ENCODE data around the gene ZSCAN5B.
"Not testable (repeated sequence)": the region's sequence is repeated elsewhere in the genome, so short reads cannot be mapped to it uniquely, and the experiment has no call there.

Gene ZSCAN5B

GRCh38 chr19:56193981-56194640 lies 3.5 kb downstream of the ZSCAN5B start:
- TF ChIP-seq, protein P1, sequence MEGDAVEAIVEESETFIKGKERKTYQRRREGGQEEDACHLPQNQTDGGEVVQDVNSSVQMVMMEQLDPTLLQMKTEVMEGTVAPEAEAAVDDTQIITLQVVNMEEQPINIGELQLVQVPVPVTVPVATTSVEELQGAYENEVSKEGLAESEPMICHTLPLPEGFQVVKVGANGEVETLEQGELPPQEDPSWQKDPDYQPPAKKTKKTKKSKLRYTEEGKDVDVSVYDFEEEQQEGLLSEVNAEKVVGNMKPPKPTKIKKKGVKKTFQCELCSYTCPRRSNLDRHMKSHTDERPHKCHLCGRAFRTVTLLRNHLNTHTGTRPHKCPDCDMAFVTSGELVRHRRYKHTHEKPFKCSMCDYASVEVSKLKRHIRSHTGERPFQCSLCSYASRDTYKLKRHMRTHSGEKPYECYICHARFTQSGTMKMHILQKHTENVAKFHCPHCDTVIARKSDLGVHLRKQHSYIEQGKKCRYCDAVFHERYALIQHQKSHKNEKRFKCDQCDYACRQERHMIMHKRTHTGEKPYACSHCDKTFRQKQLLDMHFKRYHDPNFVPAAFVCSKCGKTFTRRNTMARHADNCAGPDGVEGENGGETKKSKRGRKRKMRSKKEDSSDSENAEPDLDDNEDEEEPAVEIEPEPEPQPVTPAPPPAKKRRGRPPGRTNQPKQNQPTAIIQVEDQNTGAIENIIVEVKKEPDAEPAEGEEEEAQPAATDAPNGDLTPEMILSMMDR (IDR thresholded peaks at IDR 0.05; ENCODE audit: insufficient read depth, low read depth, low read length, missing control alignments) = no peak
- DNase-seq (ENCODE audit: low read depth) = no peak
- H3K4me3 ChIP-seq (ENCODE audit: low read depth, low read length) = no peak overlapping the region

DNA sequence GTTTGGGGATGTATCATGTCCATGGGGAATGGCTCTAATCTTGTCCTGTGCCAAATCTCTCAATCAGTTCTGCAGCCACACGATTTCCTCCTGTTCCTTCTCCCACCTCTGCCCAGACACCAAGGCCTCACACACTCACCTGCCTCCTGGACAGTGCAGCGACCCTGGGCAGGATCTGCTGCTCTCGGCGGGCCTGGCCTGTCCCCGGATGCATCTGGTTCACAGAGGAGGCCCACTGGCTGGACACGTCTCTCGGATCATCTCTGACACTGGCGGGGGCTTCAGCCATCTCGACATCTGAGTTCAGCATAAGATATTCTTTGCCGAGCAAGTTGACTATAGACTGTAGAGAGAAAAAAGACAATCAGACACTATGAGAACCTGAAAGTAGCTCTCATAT lies 5.9 kb downstream of the ZSCAN5B start:
- TF ChIP-seq, protein P1 (IDR thresholded peaks at IDR 0.05; ENCODE audit: insufficient read depth, low read depth, low read length, missing control alignments) = no peak
- no peak for DNase-seq (ENCODE audit: low read depth)
- H3K4me3 ChIP-seq (ENCODE audit: low read depth, low read length) = no peak overlapping the region

DNA sequence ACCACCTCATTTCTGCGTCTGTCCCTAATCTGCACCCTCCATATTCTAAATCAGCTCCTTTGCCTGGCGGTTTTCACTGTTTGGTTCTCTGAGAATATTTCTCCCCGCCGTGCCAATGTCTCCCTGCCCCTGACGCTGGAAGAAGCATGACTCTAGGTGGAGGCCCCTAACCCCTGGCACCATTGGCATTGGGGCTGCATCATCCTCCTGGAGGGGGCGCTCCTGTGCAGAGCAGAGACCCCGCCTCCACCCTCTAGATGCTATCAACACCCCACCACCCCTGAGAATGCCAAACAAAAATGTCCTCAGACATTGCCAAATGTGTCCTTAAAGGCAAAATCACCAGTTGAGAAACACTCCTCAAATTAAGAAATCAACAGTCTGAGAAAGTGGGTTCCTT lies 6.5 kb downstream of the ZSCAN5B start:
- no peak for DNase-seq (ENCODE audit: low read depth)
- H3K4me3 ChIP-seq (ENCODE audit: low read depth, low read length) = no peak overlapping the region
- TF ChIP-seq, protein P1 (IDR thresholded peaks at IDR 0.05; ENCODE audit: insufficient read depth, low read depth, low read length, missing control alignments) = no peak

- TF ChIP-seq, protein P1 (IDR thresholded peaks at IDR 0.05; ENCODE audit: insufficient read depth, low read depth, low read length, missing control alignments) = no peak
- no peak overlapping the region for H3K4me3 ChIP-seq (ENCODE audit: low read depth, low read length)
- DNase-seq (ENCODE audit: low read depth) = peak; percentile 0
Measured at GRCh38 chr19:56189785-56190184, 7.8 kb downstream of the ZSCAN5B start.

- H3K4me3 ChIP-seq (ENCODE audit: low read depth, low read length) = no peak overlapping the region
- TF ChIP-seq, protein P1 (IDR thresholded peaks at IDR 0.05; ENCODE audit: insufficient read depth, low read depth, low read length, missing control alignments) = no peak
- no peak for DNase-seq (ENCODE audit: low read depth)
Measured at GRCh38 chr19:56177564-56178243, 19.9 kb downstream of the ZSCAN5B start.

GRCh38 chr19:56176881-56177280 lies 20.7 kb downstream of the ZSCAN5B start:
- DNase-seq (ENCODE audit: low read depth) = no peak
- H3K4me3 ChIP-seq (ENCODE audit: low read depth, low read length) = no peak overlapping the region
- TF ChIP-seq, protein P1 (IDR thresholded peaks at IDR 0.05; ENCODE audit: insufficient read depth, low read depth, low read length, missing control alignments) = no peak

- not testable (repeated sequence) for DNase-seq (ENCODE audit: low read depth); H3K4me3 ChIP-seq (ENCODE audit: low read depth, low read length)
Measured at GRCh38 chr19:56176310-56176709, 21.3 kb downstream of the ZSCAN5B start.

DNA sequence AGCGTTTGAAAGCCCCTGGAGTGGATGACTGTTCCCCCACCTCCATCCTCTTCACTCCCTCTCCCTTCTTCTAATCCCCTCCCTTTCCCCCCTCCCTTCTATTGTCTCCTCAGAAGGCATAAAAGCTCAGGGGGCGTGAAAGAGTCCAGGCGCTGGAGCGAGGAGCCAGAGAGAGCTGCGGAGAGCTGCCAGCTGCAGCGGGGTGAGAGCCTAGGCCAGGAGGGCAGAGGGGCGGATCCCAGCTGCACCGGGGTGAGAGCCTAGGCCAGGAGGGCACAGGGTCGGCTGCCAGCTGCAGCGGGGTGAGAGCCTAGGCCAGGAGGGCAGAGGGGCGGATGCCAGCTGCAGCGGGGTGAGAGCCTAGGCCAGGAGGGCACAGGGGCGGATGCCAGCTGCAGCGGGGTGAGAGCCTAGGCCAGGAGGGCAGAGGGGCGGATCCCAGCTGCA lies 21.7 kb downstream of the ZSCAN5B start, which contains the start of gene GALP:
GALP (plus strand) TSS at position 148 of the 447 bp plus-strand sequence. CDS start 1,101 bp downstream, outside the sequence.
- H3K4me3 ChIP-seq (ENCODE audit: low read depth, low read length); DNase-seq (ENCODE audit: low read depth): not testable (repeated sequence)
